RWPE2 (cell line): ENCODE data around the gene PALMD.

Source experiments
- ATAC-seq: fragments of 200-7000 bp; cut with Tn5 transposase; 3 replicates; pipeline ENCODE4 v1.9.1; 2021; ENCODE audit warnings: low read depth
- DNase-seq: peaks from one replicate; pipeline ENCODE4 v3.0.0-alpha.2; 2020; ENCODE audit warnings: low spot score
- H3K27ac ChIP-seq: fragments of 450-650 bp; 2 replicates; pipeline ENCODE4 v1.5.1; 2017; ENCODE audit warnings: mild to moderate bottlenecking; ENCODE audit not compliant: poor library complexity, severe bottlenecking
- H3K27me3 ChIP-seq: fragments of 250-450 bp; sonication (Bioruptor Pico); 2 replicates; pipeline ENCODE4 v1.5.1; 2021; ENCODE audit warnings: mild to moderate bottlenecking, moderate library complexity; ENCODE audit not compliant: insufficient read depth, poor library complexity, severe bottlenecking
- H3K36me3 ChIP-seq: fragments of 250-450 bp; sonication (Bioruptor Pico); 2 replicates; pipeline ENCODE4 v1.5.1; 2020; ENCODE audit warnings: low read depth, mild to moderate bottlenecking, moderate library complexity
- H3K4me1 ChIP-seq: fragments of 250-450 bp; sonication (Bioruptor Pico); 2 replicates; pipeline ENCODE4 v1.5.1; 2021; ENCODE audit warnings: mild to moderate bottlenecking, moderate library complexity; ENCODE audit not compliant: insufficient read depth, poor library complexity, severe bottlenecking
- H3K4me3 ChIP-seq: fragments of 250-450 bp; sonication (Bioruptor Pico); 2 replicates; pipeline ENCODE4 v1.5.1; 2021; ENCODE audit warnings: mild to moderate bottlenecking, moderate library complexity; ENCODE audit not compliant: severe bottlenecking
- H3K9me3 ChIP-seq: fragments of 250-450 bp; sonication (Bioruptor Pico); 2 replicates; pipeline ENCODE4 v1.5.1; 2021; ENCODE audit warnings: mild to moderate bottlenecking, moderate library complexity; ENCODE audit not compliant: severe bottlenecking
- TF ChIP-seq, protein P1 (sequence below): fragments of 450-650 bp; IDR thresholded peaks from one replicate; pipeline ENCODE4 v1.5.1; 2017; ENCODE audit warnings: mild to moderate bottlenecking, moderate library complexity; ENCODE audit not compliant: poor library complexity, severe bottlenecking

The PALMD gene, protein sequence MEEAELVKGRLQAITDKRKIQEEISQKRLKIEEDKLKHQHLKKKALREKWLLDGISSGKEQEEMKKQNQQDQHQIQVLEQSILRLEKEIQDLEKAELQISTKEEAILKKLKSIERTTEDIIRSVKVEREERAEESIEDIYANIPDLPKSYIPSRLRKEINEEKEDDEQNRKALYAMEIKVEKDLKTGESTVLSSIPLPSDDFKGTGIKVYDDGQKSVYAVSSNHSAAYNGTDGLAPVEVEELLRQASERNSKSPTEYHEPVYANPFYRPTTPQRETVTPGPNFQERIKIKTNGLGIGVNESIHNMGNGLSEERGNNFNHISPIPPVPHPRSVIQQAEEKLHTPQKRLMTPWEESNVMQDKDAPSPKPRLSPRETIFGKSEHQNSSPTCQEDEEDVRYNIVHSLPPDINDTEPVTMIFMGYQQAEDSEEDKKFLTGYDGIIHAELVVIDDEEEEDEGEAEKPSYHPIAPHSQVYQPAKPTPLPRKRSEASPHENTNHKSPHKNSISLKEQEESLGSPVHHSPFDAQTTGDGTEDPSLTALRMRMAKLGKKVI

GRCh38 chr1:99645699-99646531 is at the start of gene PALMD:
Gene PALMD (plus strand): TSS chr1:99646113. CDS start chr1:99646318, 205 bp downstream.
- DNase-seq (peak; percentile 54), ATAC-seq (peak; percentile 72)
- no peaks in the 10 kb centered on the region for H3K27me3 ChIP-seq
- H3K27ac ChIP-seq, result no peak within 1 kb of the TSS
- H3K4me3 ChIP-seq, result no peak within 1 kb of the TSS
- peaks cover 20% of the 10 kb centered on the region for H3K4me1 ChIP-seq
- TF ChIP-seq, protein P1, sequence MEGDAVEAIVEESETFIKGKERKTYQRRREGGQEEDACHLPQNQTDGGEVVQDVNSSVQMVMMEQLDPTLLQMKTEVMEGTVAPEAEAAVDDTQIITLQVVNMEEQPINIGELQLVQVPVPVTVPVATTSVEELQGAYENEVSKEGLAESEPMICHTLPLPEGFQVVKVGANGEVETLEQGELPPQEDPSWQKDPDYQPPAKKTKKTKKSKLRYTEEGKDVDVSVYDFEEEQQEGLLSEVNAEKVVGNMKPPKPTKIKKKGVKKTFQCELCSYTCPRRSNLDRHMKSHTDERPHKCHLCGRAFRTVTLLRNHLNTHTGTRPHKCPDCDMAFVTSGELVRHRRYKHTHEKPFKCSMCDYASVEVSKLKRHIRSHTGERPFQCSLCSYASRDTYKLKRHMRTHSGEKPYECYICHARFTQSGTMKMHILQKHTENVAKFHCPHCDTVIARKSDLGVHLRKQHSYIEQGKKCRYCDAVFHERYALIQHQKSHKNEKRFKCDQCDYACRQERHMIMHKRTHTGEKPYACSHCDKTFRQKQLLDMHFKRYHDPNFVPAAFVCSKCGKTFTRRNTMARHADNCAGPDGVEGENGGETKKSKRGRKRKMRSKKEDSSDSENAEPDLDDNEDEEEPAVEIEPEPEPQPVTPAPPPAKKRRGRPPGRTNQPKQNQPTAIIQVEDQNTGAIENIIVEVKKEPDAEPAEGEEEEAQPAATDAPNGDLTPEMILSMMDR, result no peak
- no peaks in the 10 kb centered on the region for H3K36me3 ChIP-seq
- H3K9me3 ChIP-seq, result no peaks in the 10 kb centered on the region

- no peak overlapping the region for H3K4me3 ChIP-seq
- ATAC-seq (no peak), DNase-seq (no peak)
- no peaks in the 10 kb centered on the region for H3K36me3 ChIP-seq
- H3K27me3 ChIP-seq, result no peaks in the 10 kb centered on the region
- H3K9me3 ChIP-seq, result no peaks in the 10 kb centered on the region
- H3K4me1 ChIP-seq, result peaks cover 8% of the 10 kb centered on the region
- TF ChIP-seq, protein P1, result no peak
- no peak overlapping the region for H3K27ac ChIP-seq
Observed at GRCh38 chr1:99598738-99599411, 47.0 kb upstream of the PALMD start.

DNA sequence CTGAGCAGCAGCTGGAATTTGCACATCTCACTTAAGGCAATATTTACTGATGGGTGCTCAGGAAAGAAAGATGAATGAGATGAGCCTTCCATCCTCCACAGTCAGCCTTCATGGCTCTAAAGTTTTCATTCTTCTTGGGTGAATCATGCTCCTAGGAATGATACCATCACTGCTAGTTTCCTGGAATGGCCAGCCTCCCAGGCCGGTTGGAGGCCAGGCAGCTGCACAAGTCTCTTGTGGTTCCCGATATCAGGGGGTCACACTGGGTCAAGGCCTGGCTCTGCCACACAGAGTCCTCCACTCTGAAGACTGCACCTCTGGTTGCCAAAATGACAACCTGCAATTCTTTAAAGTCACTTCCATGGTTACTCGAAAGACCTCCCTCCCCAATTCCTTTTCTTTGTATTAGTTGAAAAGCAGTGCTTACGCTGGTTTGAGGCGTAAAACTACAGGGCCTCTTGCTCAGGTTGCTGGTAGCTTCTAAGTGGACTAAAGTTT is 46.2 kb upstream of the PALMD start:
- ATAC-seq (peak; percentile 74; the same call in 2 of the 3 replicates), DNase-seq (no peak)
- Histone ChIP-seq H3K36me3 (no peaks in the 10 kb centered on the region), H3K4me3 (no peak overlapping the region), H3K27ac (no peak overlapping the region), H3K9me3 (no peaks in the 10 kb centered on the region), H3K4me1 (peaks cover 8% of the 10 kb centered on the region), H3K27me3 (no peaks in the 10 kb centered on the region)
- TF ChIP-seq, protein P1, result no peak

DNA sequence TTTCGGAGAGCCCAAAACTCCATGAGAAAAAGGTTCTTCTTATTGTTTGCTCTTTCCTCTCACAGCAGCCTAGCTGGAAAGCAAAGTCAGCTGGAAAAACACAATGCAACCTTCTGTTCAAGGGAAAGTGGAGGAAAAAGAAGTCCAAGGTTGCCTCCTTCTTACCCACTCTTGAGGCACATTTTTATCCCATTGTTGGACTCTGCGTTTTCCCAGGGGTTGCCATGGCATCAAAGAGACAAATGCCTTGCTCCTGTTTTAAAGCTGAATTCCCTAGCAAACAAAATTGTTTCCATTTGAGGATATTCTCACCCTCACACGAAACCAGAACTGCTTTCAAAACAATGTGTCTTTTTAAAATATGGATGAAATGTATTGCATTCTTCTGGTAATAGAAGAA is 45.1 kb upstream of the PALMD start:
- no peak overlapping the region for H3K4me3 ChIP-seq
- H3K27ac ChIP-seq, result no peak overlapping the region
- H3K36me3 ChIP-seq, result no peaks in the 10 kb centered on the region
- H3K9me3 ChIP-seq, result no peaks in the 10 kb centered on the region
- TF ChIP-seq, protein P1, result no peak
- ATAC-seq, result no peak
- no peak for DNase-seq
- peaks cover 8% of the 10 kb centered on the region for H3K4me1 ChIP-seq
- H3K27me3 ChIP-seq, result no peaks in the 10 kb centered on the region
